CD4-positive, alpha-beta T cell treated with Interleukin-6 at 100 ng/mL for 8 hours (primary cell): ENCODE measurements around the gene VPS13D.

ENCODE experiments used
- DNase-seq: peaks from one replicate; pipeline ENCODE4 v3.0.0-alpha.2; 2020; ENCODE audit warnings: mixed read lengths, low spot score

Gene VPS13D

GRCh38 chr1:12339811-12340543 lies 110.1 kb downstream of the VPS13D start:
- no peak for DNase-seq

- peak; percentile 13 for DNase-seq
These were observed 110.7 kb downstream of the VPS13D start for GRCh38 chr1:12340544-12340930.

GRCh38 chr1:12341667-12342066 lies 111.8 kb downstream of the VPS13D start:
- no peak for DNase-seq

GRCh38 chr1:12342401-12343003 lies 112.7 kb downstream of the VPS13D start:
- DNase-seq: no peak

GRCh38 chr1:12343823-12344487 lies 114.1 kb downstream of the VPS13D start:
- DNase-seq: no peak

- DNase-seq: no peak
These were observed 114.9 kb downstream of the VPS13D start for GRCh38 chr1:12344596-12345349.

- DNase-seq: peak; percentile 40
These were observed 115.8 kb downstream of the VPS13D start for GRCh38 chr1:12345350-12346217.

- DNase-seq: no peak
These were observed 116.8 kb downstream of the VPS13D start for GRCh38 chr1:12346483-12347151.

GRCh38 chr1:12348113-12348512 lies 118.3 kb downstream of the VPS13D start:
- DNase-seq: no peak

- DNase-seq: no peak
These were observed 124.2 kb downstream of the VPS13D start for GRCh38 chr1:12353981-12354380.

- no peak for DNase-seq
These were observed 126.4 kb downstream of the VPS13D start for GRCh38 chr1:12356004-12356890.

- no peak for DNase-seq
These were observed 128.7 kb downstream of the VPS13D start for GRCh38 chr1:12358499-12358898.

GRCh38 chr1:12359359-12360133 lies 129.7 kb downstream of the VPS13D start:
- no peak for DNase-seq

- no peak for DNase-seq
These were observed 138.8 kb downstream of the VPS13D start for GRCh38 chr1:12368646-12369045.

- DNase-seq: no peak
These were observed 139.4 kb downstream of the VPS13D start for GRCh38 chr1:12369258-12369657.

GRCh38 chr1:12370333-12370975 lies 140.6 kb downstream of the VPS13D start:
- DNase-seq: no peak

GRCh38 chr1:12371053-12371452 lies 141.2 kb downstream of the VPS13D start:
- no peak for DNase-seq

- no peak for DNase-seq
These were observed 142.3 kb downstream of the VPS13D start for GRCh38 chr1:12372180-12372579.

- DNase-seq: no peak
These were observed 142.9 kb downstream of the VPS13D start for GRCh38 chr1:12372761-12373160.
